GM19324 (cell line): ENCODE data around the gene SFT2D1.
"Not testable (repeated sequence)": the region's sequence is repeated elsewhere in the genome, so short reads cannot be mapped to it uniquely, and the experiment has no call there.

ENCODE experiments used
- ATAC-seq: cut with Tn5 transposase; IDR thresholded peaks from one replicate; pipeline ENCODE4 v1.9.1; 2021; ENCODE audit warnings: mild to moderate bottlenecking, moderate library complexity; ENCODE audit not compliant: unreplicated experiment, low FRiP score

The SFT2D1 gene

GRCh38 chr6:166342349-166343149 is at the start of gene SFT2D1:
SFT2D1 (minus strand) TSS chr6:166342545; CDS start chr6:166342481, 64 bp downstream.
- peak; percentile 98 for ATAC-seq

DNA sequence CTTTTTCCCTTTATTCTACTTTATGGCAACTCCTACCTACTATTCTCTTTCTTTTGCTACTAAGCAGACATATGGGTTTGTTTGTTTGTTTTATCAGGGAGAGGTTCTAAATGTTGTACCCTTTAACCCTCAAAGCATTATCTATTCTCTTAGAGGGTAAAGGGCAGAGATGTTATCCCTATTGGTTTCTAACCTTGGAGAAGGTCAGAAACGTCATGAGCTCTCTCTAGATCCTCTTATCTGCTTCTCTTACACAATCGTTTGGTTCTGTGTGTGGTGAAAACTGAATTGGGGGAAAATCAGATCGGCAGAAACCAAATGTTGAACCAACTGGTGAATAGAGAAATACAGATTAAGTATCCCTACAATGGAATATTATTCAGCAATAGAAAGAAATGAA is 46.8 kb upstream of the SFT2D1 start:
- ATAC-seq = no peak

- no peak for ATAC-seq
Observed at GRCh38 chr6:166388290-166389004, 46.1 kb upstream of the SFT2D1 start.

- no peak for ATAC-seq
Observed at GRCh38 chr6:166387642-166388289, 45.4 kb upstream of the SFT2D1 start.

DNA sequence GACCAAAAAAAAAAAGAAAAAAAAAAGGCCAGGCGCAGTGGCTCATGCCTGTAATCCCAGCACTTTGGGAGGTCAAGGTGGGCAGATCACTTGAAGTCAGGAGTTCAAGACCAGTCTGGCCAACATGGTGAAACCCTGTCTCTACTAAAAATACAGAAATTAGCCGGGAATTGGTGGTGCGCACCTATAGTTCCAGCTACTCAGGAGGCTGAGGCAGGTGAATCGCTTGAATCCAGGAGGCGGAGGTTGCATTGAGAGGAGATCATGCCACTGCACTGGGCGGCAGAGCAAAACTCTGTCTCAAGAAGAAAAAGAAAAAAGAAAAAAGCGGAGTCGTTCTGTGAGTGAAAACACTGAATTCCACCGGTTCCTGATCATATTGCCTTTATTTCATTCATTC is 44.8 kb upstream of the SFT2D1 start:
- ATAC-seq = not testable (repeated sequence)

- no peak for ATAC-seq
Observed at GRCh38 chr6:166386111-166386510, 43.8 kb upstream of the SFT2D1 start.

DNA sequence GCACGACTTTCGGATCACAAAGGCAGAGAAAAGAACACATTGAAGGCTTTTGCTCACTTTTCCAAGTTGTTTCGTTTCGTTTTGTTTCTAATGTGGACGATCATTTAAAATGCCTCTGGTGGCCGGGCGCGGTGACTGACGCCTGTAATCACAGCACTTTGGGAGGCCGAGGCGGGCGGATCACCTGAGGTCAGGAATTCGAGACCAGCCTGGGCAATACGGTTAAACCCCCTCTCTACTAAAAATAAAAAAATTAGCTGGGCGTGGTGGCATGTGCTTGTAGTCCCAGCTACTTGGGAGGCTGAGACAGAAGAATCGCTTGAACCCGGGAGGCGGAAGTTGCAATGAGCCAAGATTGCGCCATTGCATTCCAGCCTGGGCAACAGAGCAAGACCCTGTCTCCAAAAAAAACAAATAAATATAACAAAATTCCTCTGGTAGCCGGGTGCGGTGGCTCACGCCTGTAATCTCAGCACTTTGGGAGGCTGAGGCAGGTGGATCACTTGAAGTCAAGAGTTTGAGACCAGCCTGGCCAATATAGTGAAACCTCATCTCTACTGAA is 41.5 kb upstream of the SFT2D1 start:
- not testable (repeated sequence) for ATAC-seq

DNA sequence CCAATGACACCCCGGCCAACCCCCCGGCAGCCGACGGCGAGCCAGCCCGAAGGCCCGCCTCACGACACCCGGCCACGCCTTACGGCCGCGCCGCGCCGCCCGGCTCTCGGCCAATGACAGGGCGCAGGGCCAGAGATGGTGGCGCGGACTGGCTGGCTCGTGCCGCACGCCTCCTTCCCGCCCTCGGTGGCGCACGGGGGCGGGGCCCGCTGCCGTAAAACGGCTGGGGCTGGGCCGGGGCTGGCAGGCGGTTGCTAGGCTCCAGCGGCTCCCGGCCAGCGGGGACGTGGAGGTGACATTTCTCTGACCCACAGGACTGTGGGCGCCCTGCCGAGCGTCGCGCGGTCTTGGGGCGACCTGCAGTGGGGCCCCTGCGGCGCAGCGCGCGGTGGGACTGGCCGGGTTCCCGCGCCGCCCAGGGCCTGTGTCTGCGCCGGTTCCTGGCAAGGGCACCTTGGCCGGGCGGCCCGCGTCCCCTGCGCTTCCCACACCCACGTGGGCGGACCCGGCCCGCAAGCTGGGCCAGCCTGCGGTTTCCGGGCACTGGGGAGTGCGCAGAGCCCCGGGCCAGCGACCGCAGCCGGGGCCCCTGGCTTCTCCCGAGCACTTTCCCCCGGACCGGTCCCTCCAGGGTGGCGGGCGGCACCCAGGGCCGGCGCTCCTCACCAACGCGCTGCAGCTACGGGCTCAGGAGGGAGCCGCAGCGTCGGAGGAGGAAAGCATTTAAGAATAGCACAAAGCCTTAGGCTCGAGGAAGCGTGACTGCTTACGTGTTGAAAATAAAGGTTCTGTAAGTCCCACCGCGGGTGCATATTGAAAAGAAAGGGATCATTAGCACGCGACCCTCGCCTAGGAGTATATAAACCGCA is 40.8 kb upstream of the SFT2D1 start, which contains the start of gene MPC1:
Gene MPC1, minus strand, starts transcription at position 8 of the 869 bp plus-strand sequence. CDS start 64 bp downstream, outside the sequence.
- ATAC-seq = peak; percentile 97

DNA sequence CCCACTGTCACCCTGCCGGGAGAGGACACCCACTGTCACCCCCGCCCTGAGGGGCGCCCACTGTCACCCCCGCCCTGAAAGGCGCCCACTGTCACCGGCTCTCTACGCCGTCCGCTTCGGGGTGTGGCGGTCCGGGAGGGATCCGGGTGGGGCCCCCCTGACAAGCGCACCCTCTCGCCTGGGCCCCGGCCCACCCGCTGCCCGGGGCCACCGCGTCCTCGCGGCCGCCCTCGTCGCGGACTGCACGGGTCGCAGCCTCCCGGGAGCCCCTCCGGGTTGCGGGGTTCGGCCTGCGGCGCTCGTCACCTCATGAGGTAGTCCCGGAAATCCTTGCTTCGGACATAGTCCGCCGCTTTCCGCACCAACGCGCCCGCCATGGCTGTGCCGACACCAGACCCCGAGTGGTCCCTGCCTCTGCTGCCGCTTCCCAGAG is 40.2 kb upstream of the SFT2D1 start:
- peak; percentile 17 for ATAC-seq

- ATAC-seq = peak; percentile 46
Observed at GRCh38 chr6:166381733-166382499, 39.6 kb upstream of the SFT2D1 start.

DNA sequence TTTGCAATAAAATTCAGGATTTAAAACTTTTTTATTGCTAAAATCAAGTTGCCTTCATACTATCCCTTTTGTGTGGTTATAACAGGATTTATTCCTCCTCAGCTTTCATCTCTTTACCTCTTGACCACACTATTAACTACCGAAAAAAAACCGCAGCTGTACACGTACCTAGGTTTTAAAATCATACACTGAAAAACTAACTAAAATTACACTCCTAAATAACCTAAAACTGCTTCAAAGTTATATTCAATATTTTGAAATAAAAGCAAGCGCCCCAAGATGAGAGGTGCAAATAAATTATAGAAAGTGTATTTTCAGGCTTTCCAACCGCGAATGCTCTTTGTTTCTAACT is 39.0 kb upstream of the SFT2D1 start:
- no peak for ATAC-seq

GRCh38 chr6:166379800-166380199 is 37.5 kb upstream of the SFT2D1 start:
- no peak for ATAC-seq

DNA sequence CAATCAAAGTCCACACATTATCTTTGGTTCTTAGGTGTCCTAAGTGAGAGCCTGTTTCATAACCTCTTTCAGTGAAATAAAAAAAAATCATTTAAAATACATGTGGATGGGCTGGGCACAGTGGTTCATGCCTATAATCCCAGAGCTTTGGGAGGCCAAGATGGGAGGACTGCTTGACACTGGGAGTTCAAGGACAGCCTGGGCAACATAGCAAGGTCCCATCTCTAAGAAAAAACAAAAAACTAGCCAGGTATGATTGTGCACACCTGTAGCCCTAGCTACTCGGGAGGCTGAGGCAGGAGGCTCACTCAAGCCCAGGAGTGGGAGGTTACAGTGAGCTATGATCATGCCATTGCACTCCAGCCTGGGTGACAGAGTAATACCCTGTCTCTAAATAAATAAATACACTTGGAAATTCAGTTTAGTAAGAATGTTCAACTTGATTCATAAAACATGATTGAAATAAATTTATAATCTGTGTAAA is 36.8 kb upstream of the SFT2D1 start:
- no peak for ATAC-seq

DNA sequence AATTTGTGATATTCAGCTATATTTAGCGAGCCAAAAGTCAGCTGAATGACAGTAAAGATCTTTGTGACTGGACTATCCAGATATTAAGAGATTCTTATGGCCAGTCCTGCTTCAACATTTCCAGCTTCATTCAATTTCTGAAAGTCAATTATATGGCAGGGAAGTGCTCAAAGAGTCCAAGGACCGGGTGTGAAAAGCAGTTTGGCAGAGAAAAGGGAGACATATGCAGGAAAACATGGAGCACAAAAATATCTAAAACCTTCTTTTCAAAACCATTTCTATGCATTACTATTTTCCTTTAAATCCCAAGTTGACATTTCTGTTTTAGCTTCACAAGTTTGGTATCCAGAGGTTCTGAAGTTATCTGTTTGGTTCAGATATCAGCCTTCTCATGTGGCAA is 35.4 kb upstream of the SFT2D1 start:
- ATAC-seq = no peak

GRCh38 chr6:166375013-166375412 is 32.7 kb upstream of the SFT2D1 start:
- no peak for ATAC-seq

- ATAC-seq = no peak
Observed at GRCh38 chr6:166370489-166370888, 28.1 kb upstream of the SFT2D1 start.

DNA sequence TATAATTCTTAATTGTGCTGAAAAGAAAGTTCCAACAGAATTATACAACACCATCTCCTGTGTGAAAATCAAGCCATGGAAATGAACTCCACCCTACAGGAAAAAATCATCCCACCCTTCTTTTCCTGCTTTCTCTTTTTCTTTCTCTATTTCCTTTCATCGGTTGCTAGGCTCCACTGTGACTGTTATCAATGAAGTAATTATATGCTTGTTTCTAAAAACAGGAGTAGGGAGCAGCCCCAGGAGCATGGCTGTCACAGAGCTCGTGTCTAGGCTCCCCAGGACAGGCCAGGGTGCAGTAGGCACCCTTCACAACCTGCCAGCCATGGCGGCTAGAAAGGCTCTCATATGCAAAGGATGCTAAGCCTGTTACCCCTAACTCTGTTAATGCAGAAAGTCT is 27.4 kb upstream of the SFT2D1 start:
- no peak for ATAC-seq

DNA sequence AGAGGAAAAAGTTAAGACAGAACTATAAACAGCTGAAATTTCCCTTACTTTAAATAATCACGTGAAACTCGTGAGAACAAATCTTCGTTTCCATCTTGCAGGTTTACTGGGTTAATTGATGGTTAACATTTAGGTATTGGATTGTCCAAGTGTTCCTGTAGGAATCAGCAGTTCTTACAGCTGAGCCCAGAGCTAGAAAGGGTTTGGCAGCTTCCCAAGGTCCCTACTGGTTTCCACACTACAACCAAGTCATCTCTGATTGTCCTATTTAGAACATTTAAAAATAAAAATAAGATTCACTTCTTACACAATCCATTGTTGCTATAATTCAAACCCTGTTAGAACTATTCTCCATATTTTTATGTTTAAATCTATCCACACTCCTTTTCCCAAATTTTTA is 24.6 kb upstream of the SFT2D1 start:
- ATAC-seq = no peak

- no peak for ATAC-seq
Observed at GRCh38 chr6:166365806-166366205, 23.5 kb upstream of the SFT2D1 start.
